Measurements from ENCODE around the gene DROSHA.
"Not testable (repeated sequence)": the region's sequence is repeated elsewhere in the genome, so short reads cannot be mapped to it uniquely, and the experiment has no call there.

The DROSHA gene

GRCh38 chr5:31372124-31372523 lies 159.8 kb downstream of the DROSHA start:
- DNase-seq: no peak

- DNase-seq: no peak
Observed at GRCh38 chr5:31366941-31367340, 165.0 kb downstream of the DROSHA start.

GRCh38 chr5:31365776-31366175 lies 166.1 kb downstream of the DROSHA start:
- no peak for DNase-seq

GRCh38 chr5:31364881-31365636 lies 166.8 kb downstream of the DROSHA start:
- no peak for DNase-seq

GRCh38 chr5:31362931-31363568 lies 168.8 kb downstream of the DROSHA start:
- no peak for DNase-seq

- no peak for DNase-seq
Observed at GRCh38 chr5:31362529-31362900, 169.4 kb downstream of the DROSHA start.

GRCh38 chr5:31361704-31362528 lies 170.0 kb downstream of the DROSHA start:
- DNase-seq: not testable (repeated sequence)

- no peak for DNase-seq
Observed at GRCh38 chr5:31361234-31361633, 170.7 kb downstream of the DROSHA start.

GRCh38 chr5:31359839-31360238 lies 172.1 kb downstream of the DROSHA start:
- DNase-seq: no peak

- no peak for DNase-seq
Observed at GRCh38 chr5:31357038-31357437, 174.9 kb downstream of the DROSHA start.

- no peak for DNase-seq
Observed at GRCh38 chr5:31355337-31355736, 176.6 kb downstream of the DROSHA start.

All from bone marrow (tissue), 2 donors.